IMR-90 (cell line): ENCODE results near the gene PPHLN1. TPM values are rescaled to one million over a fixed set of nuclear protein-coding genes. Genes with fewer than 3 reads are reported as not detected.

ENCODE experiments used
- ATAC-seq: fragments of 200-7000 bp; cut with Tn5 transposase; 2 replicates; pipeline ENCODE4 v1.9.1; 2020; ENCODE audit warnings: low read depth, mild to moderate bottlenecking, moderate library complexity
- BruUV-seq: library from RNA; stranded (reverse); fragments of 400-500 nt; replicated peaks from 2 replicates; lab custom pipeline; 2021; lab: Mats Ljungman, UMichigan
- CTCF ChIA-PET: fragments of 300-600 bp; formaldehyde crosslinking; extraction: SDS; loops from one replicate; lab custom pipeline; 2021; ENCODE audit warnings: antibody characterized with exemption; lab: Yijun Ruan, JAX
- POLR2A ChIA-PET: fragments of 300-600 bp; sonication (Branson Sonifier 250); formaldehyde crosslinking; loops from one replicate; lab custom pipeline; 2022; ENCODE audit warnings: antibody characterized with exemption; ENCODE audit not compliant: unreplicated experiment; lab: Charles Lee
- DNase-seq: peaks from one replicate; pipeline ENCODE4 v3.0.0; 2013
- H2AFZ ChIP-seq: replicated peaks from 2 replicates; pipeline ENCODE3; 2013; ENCODE audit warnings: low read length, mild to moderate bottlenecking; ENCODE audit not compliant: poor library complexity
- H2AK5ac ChIP-seq: 2 replicates; pipeline ENCODE4 v1.6.1; 2013; ENCODE audit warnings: low read depth, low read length, inconsistent platforms
- H2AK9ac ChIP-seq: replicated peaks from 2 replicates; pipeline ENCODE3; 2013; ENCODE audit warnings: mild to moderate bottlenecking, low read depth, low read length, moderate library complexity; ENCODE audit not compliant: poor library complexity
- H2BK120ac ChIP-seq: 2 replicates; pipeline ENCODE4 v1.6.1; 2013; ENCODE audit warnings: low read depth, low read length, inconsistent platforms
- H2BK15ac ChIP-seq: 3 replicates; pipeline ENCODE4 v1.6.1; 2013; ENCODE audit warnings: low read depth, low read length, inconsistent platforms
- H2BK20ac ChIP-seq: 2 replicates; pipeline ENCODE4 v1.6.1; 2013; ENCODE audit warnings: low read depth, mild to moderate bottlenecking, inconsistent platforms, low read length, moderate library complexity
- H2BK5ac ChIP-seq: 2 replicates; pipeline ENCODE4 v1.6.1; 2013; ENCODE audit warnings: mild to moderate bottlenecking, low read depth, low read length, inconsistent platforms; ENCODE audit not compliant: poor library complexity, severe bottlenecking
- H3K14ac ChIP-seq: replicated peaks from 2 replicates; pipeline ENCODE4 v1.6.1; 2013; ENCODE audit warnings: low read depth, low read length, inconsistent platforms
- H3K18ac ChIP-seq: 2 replicates; pipeline ENCODE4 v1.6.1; 2013; ENCODE audit warnings: low read depth, low read length, control low read depth
- H3K23ac ChIP-seq: 2 replicates; pipeline ENCODE4 v1.6.1; 2013; ENCODE audit warnings: low read depth, low read length, inconsistent platforms
- H3K27ac ChIP-seq: 2 replicates; pipeline ENCODE4 v1.5.1; 2013; ENCODE audit warnings: mild to moderate bottlenecking, control low read depth, low read length; ENCODE audit not compliant: insufficient read depth
- H3K27me3 ChIP-seq: 2 replicates; pipeline ENCODE4 v1.6.1; 2013; ENCODE audit warnings: low read length; ENCODE audit not compliant: control insufficient read depth, insufficient read depth
- H3K36me3 ChIP-seq: 2 replicates; pipeline ENCODE4 v1.6.1; 2013; ENCODE audit warnings: low read length, mixed read lengths; ENCODE audit not compliant: control insufficient read depth, insufficient read depth
- H3K4ac ChIP-seq: 2 replicates; pipeline ENCODE4 v1.6.1; 2013; ENCODE audit warnings: low read depth, low read length, inconsistent platforms
- H3K4me1 ChIP-seq: 2 replicates; pipeline ENCODE4 v1.6.1; 2013; ENCODE audit warnings: low read length, mixed read lengths; ENCODE audit not compliant: control insufficient read depth, insufficient read depth
- H3K4me2 ChIP-seq: 2 replicates; pipeline ENCODE4 v1.6.1; 2013; ENCODE audit warnings: low read depth, mild to moderate bottlenecking, control low read depth, low read length, moderate library complexity
- H3K4me3 ChIP-seq: 2 replicates; pipeline ENCODE4 v1.5.1; 2013; ENCODE audit warnings: low read depth, mild to moderate bottlenecking, control low read depth, low read length, moderate library complexity; ENCODE audit not compliant: insufficient read depth
- H3K56ac ChIP-seq: 2 replicates; pipeline ENCODE4 v1.6.1; 2013; ENCODE audit warnings: low read length, inconsistent platforms; ENCODE audit not compliant: insufficient read depth; ENCODE audit errors: extremely low read depth
- H3K79me1 ChIP-seq, 2 experiments: 2 replicates each; pipeline ENCODE4 v1.6.1; 2013; ENCODE audit warnings: low read length in 2 of 2, inconsistent platforms in 1 of 2, low read depth in 1 of 2
- H3K9ac ChIP-seq: 2 replicates; pipeline ENCODE4 v1.6.1; 2013; ENCODE audit warnings: low read depth, low read length, control low read depth
- H3K9me1 ChIP-seq: 2 replicates; pipeline ENCODE4 v1.6.1; 2013; ENCODE audit warnings: low read length, inconsistent platforms; ENCODE audit not compliant: insufficient read depth
- H3K9me3 ChIP-seq: 2 replicates; pipeline ENCODE4 v1.6.1; 2013; ENCODE audit warnings: low read length; ENCODE audit not compliant: control insufficient read depth, insufficient read depth
- H4K20me1 ChIP-seq: 2 replicates; pipeline ENCODE4 v1.6.1; 2013; ENCODE audit warnings: low read length, inconsistent platforms; ENCODE audit not compliant: insufficient read depth
- H4K5ac ChIP-seq: 2 replicates; pipeline ENCODE4 v1.6.1; 2013; ENCODE audit warnings: mild to moderate bottlenecking, low read depth, low read length, control low read depth
- H4K8ac ChIP-seq, 2 experiments: 2 replicates each; pipeline ENCODE4 v1.6.1; 2013; ENCODE audit warnings: low read depth in 2 of 2, low read length in 2 of 2, control low read depth in 1 of 2, inconsistent platforms in 1 of 2
- H4K91ac ChIP-seq: 2 replicates; pipeline ENCODE4 v1.6.1; 2013; ENCODE audit warnings: low read depth, low read length, inconsistent platforms; ENCODE audit not compliant: insufficient read depth
- CEBPB ChIP-seq: IDR thresholded peaks from 2 replicates; pipeline ENCODE4 v1.6.1; 2012; ENCODE audit warnings: low read depth, low read length, improper control_type of control experiment
- CHD1 ChIP-seq: IDR thresholded peaks from 2 replicates; pipeline ENCODE4 v1.6.1; 2012; ENCODE audit warnings: low read depth, low read length, improper control_type of control experiment
- MAZ ChIP-seq: IDR thresholded peaks from 2 replicates; pipeline ENCODE4 v1.6.1; 2012; ENCODE audit warnings: low read depth, mild to moderate bottlenecking, low read length, improper control_type of control experiment, moderate library complexity, borderline replicate concordance
- MXI1 ChIP-seq: IDR thresholded peaks from 2 replicates; pipeline ENCODE4 v1.6.1; 2012; ENCODE audit warnings: low read depth, mild to moderate bottlenecking, low read length, moderate library complexity, borderline replicate concordance
- NFE2L2 ChIP-seq: fragments of 150-350 bp; IDR thresholded peaks from 2 replicates; pipeline ENCODE4 v1.6.1; 2016; ENCODE audit warnings: low read depth, mild to moderate bottlenecking, low read length
- POLR2A ChIP-seq: IDR thresholded peaks from 2 replicates; pipeline ENCODE4 v1.6.1; 2012; ENCODE audit warnings: mild to moderate bottlenecking, low read depth, low read length
- RAD21 ChIP-seq: IDR thresholded peaks from 2 replicates; pipeline ENCODE4 v1.6.1; 2012; ENCODE audit warnings: low read length, improper control_type of control experiment
- WGBS, 2 experiments: methylation state at CpG; one replicate each; pipeline versions ENCODE4 v1.1.5 to v1.1.7; 2013; ENCODE audit warnings: missing lambda C conversion rate in 2 of 2; ENCODE audit not compliant: insufficient read length in 1 of 2; ENCODE audit errors: extremely low coverage in 2 of 2; 5-methylcytosine and 5-hydroxymethylcytosine counted together
- dilution Hi-C: fragments of 300-500 bp; cut with HindIII; formaldehyde crosslinking; loops from one replicate; pipeline ENCODE4 v1.14.3; 2018; ENCODE audit warnings: low sequenced_read_pairs; ENCODE audit not compliant: unreplicated experiment
- in situ Hi-C: fragments of 300-500 bp; cut with MboI; formaldehyde crosslinking; loops from 3 replicates; pipeline ENCODE4 v1.14.3; 2019; ENCODE audit warnings: low sequenced_read_pairs, inconsistent platforms, mixed read lengths
- intact Hi-C: fragments of 100-400 bp; cut with micrococcal nuclease; formaldehyde crosslinking; loops from 2 replicates; pipeline ENCODE4 v1.10.0; 2022
- polyA plus RNA-seq, 3 experiments: library from polyadenylated mRNA; depleted of rRNA; stranded (reverse); fragments of >200 nt; gene quantifications; 2 replicates each; pipeline ENCODE4 v1.2.3, GENCODE V29; 2012; ENCODE audit warnings: low replicate concordance in 1 of 3
- total RNA-seq: library from RNA; depleted of rRNA; stranded (reverse); fragments of >200 nt; gene quantifications from 2 replicates; pipeline ENCODE4 v1.2.3, GENCODE V29; 2012
- TF ChIP-seq, protein P1 (sequence below): fragments of 150-350 bp; IDR thresholded peaks from 2 replicates; pipeline ENCODE4 v1.6.1; 2017; ENCODE audit warnings: mild to moderate bottlenecking, antibody characterized with exemption, low read length, low read depth
- TF ChIP-seq, protein P2 (sequence below): conservative IDR thresholded peaks from 2 replicates; pipeline ENCODE4 v1.5.1; 2012; ENCODE audit warnings: mild to moderate bottlenecking, low read depth, low read length, improper control_type of control experiment
- TF ChIP-seq, protein P3 (sequence below): fragments of 150-350 bp; IDR thresholded peaks from 2 replicates; pipeline ENCODE4 v1.6.1; 2016; ENCODE audit warnings: low read depth, mild to moderate bottlenecking, low read length, moderate library complexity, borderline replicate concordance

The PPHLN1 gene
- total and polyA plus RNA-seq, 2 of the 4 experiments (the other 2 are of a cell fraction): 50.7 to 54.3 TPM

DNA sequence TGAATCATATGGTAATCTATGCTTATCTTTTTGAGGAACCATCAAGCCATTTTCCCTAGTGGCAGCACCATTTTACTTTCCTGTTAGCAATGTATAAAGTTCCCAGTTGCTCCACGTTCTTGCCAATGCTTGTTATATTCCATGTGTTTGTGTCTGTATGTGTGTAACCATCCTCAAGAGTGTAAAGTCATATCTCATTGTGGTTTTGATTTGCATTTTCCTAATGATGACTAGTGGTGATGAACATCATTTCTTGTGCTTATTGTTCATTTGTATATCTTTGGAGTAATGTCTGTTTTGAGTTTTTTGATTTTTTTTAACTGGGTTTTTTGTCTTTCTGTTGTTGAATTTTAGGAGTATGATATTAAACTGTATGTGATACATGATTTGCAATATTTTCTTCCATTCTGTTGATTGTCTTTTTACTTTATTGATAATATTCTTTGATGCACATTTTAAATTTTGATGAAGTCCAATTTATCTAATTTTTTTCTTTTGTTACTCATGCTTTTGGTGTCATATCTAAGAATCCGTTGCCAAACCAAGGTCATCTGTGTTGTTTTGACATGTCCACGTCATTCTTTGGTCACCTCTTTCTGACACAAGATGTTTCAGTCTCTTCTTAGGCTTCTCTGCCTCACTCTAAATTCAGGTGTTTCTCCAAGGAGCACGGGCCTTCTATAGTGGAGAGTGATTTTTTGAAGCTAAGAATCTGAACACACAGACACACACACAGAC lies 36.1 kb downstream of the PPHLN1 start:
- CTCF ChIA-PET: no interaction called here
- no peak overlapping the region for H2BK20ac ChIP-seq
- WGBS, 2 experiments: 67% methylated on average over 1 of the region's 4 CpGs; no CpG with 5 or more reads in 1 of the 2 experiments
- intact Hi-C loops: no loop called here
- no peak for ATAC-seq
- peak; percentile 4 for DNase-seq
- no peak overlapping the region for H4K91ac ChIP-seq
- peaks cover 4% of the 10 kb centered on the region; the same call in 1 of the 2 replicates for H3K36me3 ChIP-seq
- no peak overlapping the region for H3K4me2 ChIP-seq
- H2BK15ac ChIP-seq: no peak overlapping the region
- no peaks in the 10 kb centered on the region for H3K27me3 ChIP-seq
- H3K23ac ChIP-seq: no peak overlapping the region
- H4K8ac ChIP-seq: no peak overlapping the region
- peaks cover 5% of the 10 kb centered on the region for H3K4me1 ChIP-seq
- POLR2A ChIA-PET: no interaction called here
- H2BK120ac ChIP-seq: no peak overlapping the region
- H3K9ac ChIP-seq: no peak overlapping the region
- TF ChIP-seq, protein P1, sequence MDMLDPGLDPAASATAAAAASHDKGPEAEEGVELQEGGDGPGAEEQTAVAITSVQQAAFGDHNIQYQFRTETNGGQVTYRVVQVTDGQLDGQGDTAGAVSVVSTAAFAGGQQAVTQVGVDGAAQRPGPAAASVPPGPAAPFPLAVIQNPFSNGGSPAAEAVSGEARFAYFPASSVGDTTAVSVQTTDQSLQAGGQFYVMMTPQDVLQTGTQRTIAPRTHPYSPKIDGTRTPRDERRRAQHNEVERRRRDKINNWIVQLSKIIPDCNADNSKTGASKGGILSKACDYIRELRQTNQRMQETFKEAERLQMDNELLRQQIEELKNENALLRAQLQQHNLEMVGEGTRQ: no peak
- TF ChIP-seq NFE2L2 (no peak), MAZ (no peak), CEBPB (no peak), CHD1 (no peak), RAD21 (no peak), MXI1 (no peak), POLR2A (no peak)
- TF ChIP-seq, protein P2, sequence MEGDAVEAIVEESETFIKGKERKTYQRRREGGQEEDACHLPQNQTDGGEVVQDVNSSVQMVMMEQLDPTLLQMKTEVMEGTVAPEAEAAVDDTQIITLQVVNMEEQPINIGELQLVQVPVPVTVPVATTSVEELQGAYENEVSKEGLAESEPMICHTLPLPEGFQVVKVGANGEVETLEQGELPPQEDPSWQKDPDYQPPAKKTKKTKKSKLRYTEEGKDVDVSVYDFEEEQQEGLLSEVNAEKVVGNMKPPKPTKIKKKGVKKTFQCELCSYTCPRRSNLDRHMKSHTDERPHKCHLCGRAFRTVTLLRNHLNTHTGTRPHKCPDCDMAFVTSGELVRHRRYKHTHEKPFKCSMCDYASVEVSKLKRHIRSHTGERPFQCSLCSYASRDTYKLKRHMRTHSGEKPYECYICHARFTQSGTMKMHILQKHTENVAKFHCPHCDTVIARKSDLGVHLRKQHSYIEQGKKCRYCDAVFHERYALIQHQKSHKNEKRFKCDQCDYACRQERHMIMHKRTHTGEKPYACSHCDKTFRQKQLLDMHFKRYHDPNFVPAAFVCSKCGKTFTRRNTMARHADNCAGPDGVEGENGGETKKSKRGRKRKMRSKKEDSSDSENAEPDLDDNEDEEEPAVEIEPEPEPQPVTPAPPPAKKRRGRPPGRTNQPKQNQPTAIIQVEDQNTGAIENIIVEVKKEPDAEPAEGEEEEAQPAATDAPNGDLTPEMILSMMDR: no peak
- TF ChIP-seq, protein P3, sequence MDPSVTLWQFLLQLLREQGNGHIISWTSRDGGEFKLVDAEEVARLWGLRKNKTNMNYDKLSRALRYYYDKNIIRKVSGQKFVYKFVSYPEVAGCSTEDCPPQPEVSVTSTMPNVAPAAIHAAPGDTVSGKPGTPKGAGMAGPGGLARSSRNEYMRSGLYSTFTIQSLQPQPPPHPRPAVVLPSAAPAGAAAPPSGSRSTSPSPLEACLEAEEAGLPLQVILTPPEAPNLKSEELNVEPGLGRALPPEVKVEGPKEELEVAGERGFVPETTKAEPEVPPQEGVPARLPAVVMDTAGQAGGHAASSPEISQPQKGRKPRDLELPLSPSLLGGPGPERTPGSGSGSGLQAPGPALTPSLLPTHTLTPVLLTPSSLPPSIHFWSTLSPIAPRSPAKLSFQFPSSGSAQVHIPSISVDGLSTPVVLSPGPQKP: no peak
- H3K14ac ChIP-seq: no peak overlapping the region
- no TSS peak for BruUV-seq
- no peak overlapping the region for H3K18ac ChIP-seq
- H4K20me1 ChIP-seq: no peaks in the 10 kb centered on the region; the same call in 1 of the 2 replicates
- H4K5ac ChIP-seq: no peak overlapping the region
- dilution Hi-C loops: no loop called here
- H3K4ac ChIP-seq: no peak overlapping the region
- no peak overlapping the region for H3K27ac ChIP-seq
- H2AFZ ChIP-seq: no peak overlapping the region
- H3K9me1 ChIP-seq: 0 out of 2 replicates have a peak, but pooled peaks cover 3% of the 10 kb centered on the region
- no peak overlapping the region for H3K56ac ChIP-seq
- H2BK5ac ChIP-seq: no peak overlapping the region
- no peak overlapping the region for H3K4me3 ChIP-seq
- peaks cover 4 to 30% of the 10 kb centered on the region in 2 experiments; a peak in 3 of 4 replicates for H3K79me1 ChIP-seq
- H2AK5ac ChIP-seq: no peak overlapping the region
- H2AK9ac ChIP-seq: no peak overlapping the region
- H3K9me3 ChIP-seq: no peaks in the 10 kb centered on the region
- in situ Hi-C loops: no loop called here
